ENCODE measurements around the gene ST3GAL6. TPM values are rescaled to one million over a fixed set of nuclear protein-coding genes. Genes with fewer than 3 reads are reported as not detected.

ST3GAL6 gene
- polyA plus RNA-seq, 1 donor from 2014 or later = 3.7 TPM

- no peaks in the 10 kb centered on the region for H4K20me1 ChIP-seq (ENCODE audit: insufficient read depth)
- no peaks in the 10 kb centered on the region for H3K9me2 ChIP-seq (ENCODE audit: insufficient read depth, low read length)
- H3F3A ChIP-seq (ENCODE audit: insufficient read depth, low read length, poor library complexity, severe bottlenecking) = no peaks in the 10 kb centered on the region
- no peaks in the 10 kb centered on the region for H3K36me3 ChIP-seq (ENCODE audit: insufficient read depth, low read length)
- TF ChIP-seq EZH2 (IDR thresholded peaks at IDR 0.05; ENCODE audit: borderline replicate concordance, insufficient read depth, low read length, poor library complexity, severe bottlenecking) (no peak), SMC3 (conservative IDR thresholded peaks at IDR 0.05; ENCODE audit: poor library complexity) (no peak), EP300 (conservative IDR thresholded peaks at IDR 0.05; ENCODE audit: poor library complexity, severe bottlenecking) (no peak), MXI1 (conservative IDR thresholded peaks at IDR 0.05; ENCODE audit: poor library complexity, severe bottlenecking) (no peak), RAD21 (conservative IDR thresholded peaks at IDR 0.05) (no peak), TAF1 (IDR thresholded peaks at IDR 0.05; ENCODE audit: low read depth) (no peak), POLR2AphosphoS5 (IDR thresholded peaks at IDR 0.05) (no peak)
- TF ChIP-seq, protein P1, sequence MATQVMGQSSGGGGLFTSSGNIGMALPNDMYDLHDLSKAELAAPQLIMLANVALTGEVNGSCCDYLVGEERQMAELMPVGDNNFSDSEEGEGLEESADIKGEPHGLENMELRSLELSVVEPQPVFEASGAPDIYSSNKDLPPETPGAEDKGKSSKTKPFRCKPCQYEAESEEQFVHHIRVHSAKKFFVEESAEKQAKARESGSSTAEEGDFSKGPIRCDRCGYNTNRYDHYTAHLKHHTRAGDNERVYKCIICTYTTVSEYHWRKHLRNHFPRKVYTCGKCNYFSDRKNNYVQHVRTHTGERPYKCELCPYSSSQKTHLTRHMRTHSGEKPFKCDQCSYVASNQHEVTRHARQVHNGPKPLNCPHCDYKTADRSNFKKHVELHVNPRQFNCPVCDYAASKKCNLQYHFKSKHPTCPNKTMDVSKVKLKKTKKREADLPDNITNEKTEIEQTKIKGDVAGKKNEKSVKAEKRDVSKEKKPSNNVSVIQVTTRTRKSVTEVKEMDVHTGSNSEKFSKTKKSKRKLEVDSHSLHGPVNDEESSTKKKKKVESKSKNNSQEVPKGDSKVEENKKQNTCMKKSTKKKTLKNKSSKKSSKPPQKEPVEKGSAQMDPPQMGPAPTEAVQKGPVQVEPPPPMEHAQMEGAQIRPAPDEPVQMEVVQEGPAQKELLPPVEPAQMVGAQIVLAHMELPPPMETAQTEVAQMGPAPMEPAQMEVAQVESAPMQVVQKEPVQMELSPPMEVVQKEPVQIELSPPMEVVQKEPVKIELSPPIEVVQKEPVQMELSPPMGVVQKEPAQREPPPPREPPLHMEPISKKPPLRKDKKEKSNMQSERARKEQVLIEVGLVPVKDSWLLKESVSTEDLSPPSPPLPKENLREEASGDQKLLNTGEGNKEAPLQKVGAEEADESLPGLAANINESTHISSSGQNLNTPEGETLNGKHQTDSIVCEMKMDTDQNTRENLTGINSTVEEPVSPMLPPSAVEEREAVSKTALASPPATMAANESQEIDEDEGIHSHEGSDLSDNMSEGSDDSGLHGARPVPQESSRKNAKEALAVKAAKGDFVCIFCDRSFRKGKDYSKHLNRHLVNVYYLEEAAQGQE (IDR thresholded peaks at IDR 0.05; ENCODE audit: borderline replicate concordance) = no peak
- TF ChIP-seq, protein P2, sequence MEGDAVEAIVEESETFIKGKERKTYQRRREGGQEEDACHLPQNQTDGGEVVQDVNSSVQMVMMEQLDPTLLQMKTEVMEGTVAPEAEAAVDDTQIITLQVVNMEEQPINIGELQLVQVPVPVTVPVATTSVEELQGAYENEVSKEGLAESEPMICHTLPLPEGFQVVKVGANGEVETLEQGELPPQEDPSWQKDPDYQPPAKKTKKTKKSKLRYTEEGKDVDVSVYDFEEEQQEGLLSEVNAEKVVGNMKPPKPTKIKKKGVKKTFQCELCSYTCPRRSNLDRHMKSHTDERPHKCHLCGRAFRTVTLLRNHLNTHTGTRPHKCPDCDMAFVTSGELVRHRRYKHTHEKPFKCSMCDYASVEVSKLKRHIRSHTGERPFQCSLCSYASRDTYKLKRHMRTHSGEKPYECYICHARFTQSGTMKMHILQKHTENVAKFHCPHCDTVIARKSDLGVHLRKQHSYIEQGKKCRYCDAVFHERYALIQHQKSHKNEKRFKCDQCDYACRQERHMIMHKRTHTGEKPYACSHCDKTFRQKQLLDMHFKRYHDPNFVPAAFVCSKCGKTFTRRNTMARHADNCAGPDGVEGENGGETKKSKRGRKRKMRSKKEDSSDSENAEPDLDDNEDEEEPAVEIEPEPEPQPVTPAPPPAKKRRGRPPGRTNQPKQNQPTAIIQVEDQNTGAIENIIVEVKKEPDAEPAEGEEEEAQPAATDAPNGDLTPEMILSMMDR (IDR thresholded peaks at IDR 0.05; ENCODE audit: poor library complexity, severe bottlenecking) = no peak
- H3K79me2 ChIP-seq (replicated peaks; ENCODE audit: insufficient read depth, low read length) = no peaks in the 10 kb centered on the region
- no peaks in the 10 kb centered on the region for H3K9me3 ChIP-seq (ENCODE audit: low read length)
- no peak overlapping the region for H3K9ac ChIP-seq (ENCODE audit: low read length)
- H3K27me3 ChIP-seq (ENCODE audit: insufficient read depth, low read depth, low read length) = peaks cover 6% of the 10 kb centered on the region
- H3K4me3 ChIP-seq (ENCODE audit: low read length) = no peak overlapping the region
- no peak overlapping the region for H3K4me2 ChIP-seq (ENCODE audit: low read length)
- no peak overlapping the region for H2AFZ ChIP-seq (ENCODE audit: low read depth, low read length)
- no peak overlapping the region for H3K27ac ChIP-seq (ENCODE audit: low read length)
Measured at GRCh38 chr3:98727638-98728037, 35.5 kb upstream of the ST3GAL6 start.

GRCh38 chr3:98728672-98729071 is 34.5 kb upstream of the ST3GAL6 start:
- H3K27ac ChIP-seq (ENCODE audit: low read length) = no peak overlapping the region
- no peak overlapping the region for H2AFZ ChIP-seq (ENCODE audit: low read depth, low read length)
- TF ChIP-seq EP300 (conservative IDR thresholded peaks at IDR 0.05; ENCODE audit: poor library complexity, severe bottlenecking) (no peak), RAD21 (conservative IDR thresholded peaks at IDR 0.05) (no peak), EZH2 (IDR thresholded peaks at IDR 0.05; ENCODE audit: borderline replicate concordance, insufficient read depth, low read length, poor library complexity, severe bottlenecking) (no peak), MXI1 (conservative IDR thresholded peaks at IDR 0.05; ENCODE audit: poor library complexity, severe bottlenecking) (no peak), SMC3 (conservative IDR thresholded peaks at IDR 0.05; ENCODE audit: poor library complexity) (no peak), TAF1 (IDR thresholded peaks at IDR 0.05; ENCODE audit: low read depth) (no peak), POLR2AphosphoS5 (IDR thresholded peaks at IDR 0.05) (no peak)
- TF ChIP-seq, protein P2 (IDR thresholded peaks at IDR 0.05; ENCODE audit: poor library complexity, severe bottlenecking) = no peak
- TF ChIP-seq, protein P1 (IDR thresholded peaks at IDR 0.05; ENCODE audit: borderline replicate concordance) = no peak
- no peaks in the 10 kb centered on the region for H3K79me2 ChIP-seq (replicated peaks; ENCODE audit: insufficient read depth, low read length)
- H3K4me2 ChIP-seq (ENCODE audit: low read length) = no peak overlapping the region
- no peaks in the 10 kb centered on the region for H4K20me1 ChIP-seq (ENCODE audit: insufficient read depth)
- no peak overlapping the region for H3K4me3 ChIP-seq (ENCODE audit: low read length)
- peaks cover 14% of the 10 kb centered on the region for H3K27me3 ChIP-seq (ENCODE audit: insufficient read depth, low read depth, low read length)
- no peaks in the 10 kb centered on the region for H3K9me2 ChIP-seq (ENCODE audit: insufficient read depth, low read length)
- H3K36me3 ChIP-seq (ENCODE audit: insufficient read depth, low read length) = no peaks in the 10 kb centered on the region
- no peak overlapping the region for H3K9ac ChIP-seq (ENCODE audit: low read length)
- H3F3A ChIP-seq (ENCODE audit: insufficient read depth, low read length, poor library complexity, severe bottlenecking) = no peaks in the 10 kb centered on the region
- no peaks in the 10 kb centered on the region for H3K9me3 ChIP-seq (ENCODE audit: low read length)
